Tibial nerve (tissue), 4 donors: Measurements from ENCODE around the gene TMEM131L. TPM values are rescaled to one million over a fixed set of nuclear protein-coding genes. Genes with fewer than 3 reads are reported as not detected.
A peak's percentile ranks its signal among the peaks of the same experiment; 100 is the strongest.

Experiments
- DNase-seq, 2 donors: peaks; one replicate each; pipeline ENCODE4 v3.0.0-alpha.2; 2019; ENCODE audit warnings: low spot score in 2 of 2
- H3K27ac ChIP-seq, 4 donors: fragments of 200-600 bp; sonication (generic) in 3 of 4; one replicate each; pipeline ENCODE4 v1.5.1; 2017 to 2019; ENCODE audit warnings: mild to moderate bottlenecking in 1 of 4
- H3K27me3 ChIP-seq, 2 donors: fragments of 200-600 bp; sonication (generic) in 1 of 2; one replicate each; pipeline versions ENCODE4 v1.5.1 to v1.6.0; 2017 to 2019
- H3K36me3 ChIP-seq, 3 donors: fragments of 200-600 bp; sonication (generic); one replicate each; pipeline ENCODE4 v1.5.1; 2018 to 2019
- H3K4me1 ChIP-seq, 4 donors: fragments of 200-600 bp; sonication (generic) in 3 of 4; one replicate each; pipeline ENCODE4 v1.5.1; 2017 to 2019
- H3K4me3 ChIP-seq, 4 donors: fragments of 200-600 bp; sonication (generic) in 3 of 4; one replicate each; pipeline ENCODE4 v1.5.1; 2017 to 2019; ENCODE audit warnings: mild to moderate bottlenecking in 1 of 4, moderate library complexity in 1 of 4
- H3K9me3 ChIP-seq, 4 donors: fragments of 200-600 bp; sonication (generic) in 3 of 4; one replicate each; pipeline ENCODE4 v1.5.1; 2017 to 2019
- CTCF ChIP-seq, 5 experiments: fragments of 200-600 bp in 3 of 5; fragments of 450-650 bp in 2 of 5; sonication (generic) in 3 of 5; IDR thresholded peaks; one replicate each; pipeline ENCODE4 v1.5.1; 2016 to 2019; ENCODE audit warnings: antibody characterized with exemption in 5 of 5, mild to moderate bottlenecking in 3 of 5, moderate library complexity in 2 of 5
- EP300 ChIP-seq, 2 donors: sonication (generic); formaldehyde crosslinking; IDR thresholded peaks; one replicate each; pipeline ENCODE4 v1.6.1; 2017; ENCODE audit warnings: antibody characterized with exemption in 2 of 2, mild to moderate bottlenecking in 1 of 2
- POLR2A ChIP-seq, 2 donors: fragments of 450-650 bp; IDR thresholded peaks; one replicate each; pipeline ENCODE4 v1.6.1; 2017; ENCODE audit warnings: antibody characterized with exemption in 2 of 2, mild to moderate bottlenecking in 2 of 2, moderate library complexity in 2 of 2
- WGBS, 2 donors: methylation state at CpG; one replicate each; pipeline ENCODE4 v1.1.5; 2018; 5-methylcytosine and 5-hydroxymethylcytosine counted together
- total RNA-seq, 4 donors: library from RNA; depleted of rRNA; stranded (reverse); fragments of >200 nt; gene quantifications; one replicate each; pipeline ENCODE4 v1.1.0, GENCODE V29; 2016

Gene TMEM131L
- total RNA-seq, 4 donors from 2014 or later: 8.7 to 19.9 (median 12.1) TPM

- no peak for TF ChIP-seq CTCF (IDR thresholded peaks at IDR 0.05)
- TF ChIP-seq EP300 (IDR thresholded peaks at IDR 0.05): peak; percentile 35 to 52
- peak overlapping the region; percentile 32 to 73 (median 49) for H3K27ac ChIP-seq
- no peak for DNase-seq
- no peaks in the 10 kb centered on the region for H3K27me3 ChIP-seq
- H3K36me3 ChIP-seq: no peaks in the 10 kb centered on the region
- H3K4me3 ChIP-seq: no peak overlapping the region
- WGBS, 2 donors: 71 to 73% methylated on average over 11 of the region's 11 CpGs
- H3K9me3 ChIP-seq: no peaks in the 10 kb centered on the region
- peaks cover 0 to 6% (median 0%) of the 10 kb centered on the region in 4 donors for H3K4me1 ChIP-seq
These were observed 186.1 kb downstream of the TMEM131L start for GRCh38 chr4:153652051-153652784.

GRCh38 chr4:153655002-153655541 lies 188.9 kb downstream of the TMEM131L start:
- Histone ChIP-seq H3K36me3 (no peaks in the 10 kb centered on the region), H3K9me3 (no peaks in the 10 kb centered on the region), H3K27ac (peak overlapping the region in 3 of 4 donors; percentile 5 to 75 (median 58)), H3K4me3 (peak overlapping the region in 1 of 4 donors; percentile 21), H3K27me3 (no peaks in the 10 kb centered on the region), H3K4me1 (peaks cover 0 to 6% (median 0%) of the 10 kb centered on the region in 4 donors)
- WGBS, 2 donors: 36 to 53% methylated on average over 4 of the region's 4 CpGs
- TF ChIP-seq CTCF (IDR thresholded peaks at IDR 0.05): no peak
- TF ChIP-seq EP300 (IDR thresholded peaks at IDR 0.05): no peak
- no peak for TF ChIP-seq POLR2A (IDR thresholded peaks at IDR 0.05)
- DNase-seq: no peak

GRCh38 chr4:153655928-153656327 lies 189.8 kb downstream of the TMEM131L start:
- peak overlapping the region in 1 of 4 donors; percentile 21 for H3K4me3 ChIP-seq
- no peaks in the 10 kb centered on the region for H3K36me3 ChIP-seq
- H3K9me3 ChIP-seq: no peaks in the 10 kb centered on the region
- DNase-seq: peak; percentile 60 to 64
- peak overlapping the region in 2 of 4 donors; percentile 55 to 75 for H3K27ac ChIP-seq
- 53 to 59% methylated on average over 4 of the region's 4 CpGs for WGBS, 2 donors
- no peak for TF ChIP-seq POLR2A (IDR thresholded peaks at IDR 0.05)
- peak; percentile 78 to 88 for TF ChIP-seq EP300 (IDR thresholded peaks at IDR 0.05)
- H3K27me3 ChIP-seq: no peaks in the 10 kb centered on the region
- peaks cover 0 to 6% (median 0%) of the 10 kb centered on the region in 4 donors for H3K4me1 ChIP-seq

- no peak for TF ChIP-seq POLR2A (IDR thresholded peaks at IDR 0.05)
- peak; percentile 90 to 97 for TF ChIP-seq EP300 (IDR thresholded peaks at IDR 0.05)
- TF ChIP-seq CTCF (IDR thresholded peaks at IDR 0.05): no peak
- peaks cover 0 to 8% (median 0%) of the 10 kb centered on the region in 4 donors for H3K4me1 ChIP-seq
- H3K36me3 ChIP-seq: no peaks in the 10 kb centered on the region
- peak overlapping the region in 2 of 4 donors; percentile 13 to 40 for H3K27ac ChIP-seq
- H3K9me3 ChIP-seq: peaks cover 0 to 10% (median 0%) of the 10 kb centered on the region in 4 donors
- H3K4me3 ChIP-seq: no peak overlapping the region
- DNase-seq: peak in 1 of 2 donors; percentile 74
- H3K27me3 ChIP-seq: no peaks in the 10 kb centered on the region
- WGBS, 2 donors: 71 to 81% methylated on average over 6 of the region's 6 CpGs
These were observed 195.2 kb downstream of the TMEM131L start for GRCh38 chr4:153661215-153661822.

- DNase-seq: no peak
- H3K4me1 ChIP-seq: peaks cover 0 to 5% (median 0%) of the 10 kb centered on the region in 4 donors
- no peak overlapping the region for H3K4me3 ChIP-seq
- H3K27ac ChIP-seq: peak overlapping the region in 1 of 4 donors; percentile 13
- no peaks in the 10 kb centered on the region for H3K36me3 ChIP-seq
- 96% methylated on average over 1 of the region's 1 CpG for WGBS, 2 donors
- TF ChIP-seq POLR2A (IDR thresholded peaks at IDR 0.05): no peak
- no peak for TF ChIP-seq EP300 (IDR thresholded peaks at IDR 0.05)
- no peak for TF ChIP-seq CTCF (IDR thresholded peaks at IDR 0.05)
- H3K27me3 ChIP-seq: no peaks in the 10 kb centered on the region
- H3K9me3 ChIP-seq: peaks cover 0 to 10% (median 0%) of the 10 kb centered on the region in 4 donors
These were observed 195.7 kb downstream of the TMEM131L start for GRCh38 chr4:153661908-153662307.
